Cardiac muscle cell (in vitro differentiated cells and primary cell): ENCODE results near the gene LPIN1. TPM values are rescaled to one million over a fixed set of nuclear protein-coding genes. Genes with fewer than 3 reads are reported as not detected.

Source experiments
- DNase-seq, 2 donors: peaks; one replicate each; pipeline versions ENCODE4 v3.0.0 to v3.0.0-alpha.2; 2010 to 2017; ENCODE audit warnings: low read depth in 1 of 2, low spot score in 1 of 2
- H3K27ac ChIP-seq: fragments of 200-600 bp; sonication (generic); 2 replicates; pipeline ENCODE4 v1.5.1; 2016
- H3K27me3 ChIP-seq: fragments of 200-600 bp; sonication (generic); 2 replicates; pipeline ENCODE4 v1.6.0; 2016; ENCODE audit warnings: control low read depth
- H3K36me3 ChIP-seq: fragments of 200-600 bp; sonication (generic); 2 replicates; pipeline ENCODE4 v1.5.1; 2016; ENCODE audit warnings: control low read depth
- H3K4me1 ChIP-seq: fragments of 200-600 bp; sonication (generic); 2 replicates; pipeline ENCODE4 v1.8.1; 2017; ENCODE audit warnings: low read depth, mild to moderate bottlenecking, mixed run types
- H3K4me3 ChIP-seq: fragments of 200-600 bp; sonication (generic); 2 replicates; pipeline ENCODE4 v1.5.1; 2016; ENCODE audit warnings: mild to moderate bottlenecking
- H3K9me3 ChIP-seq: fragments of 200-600 bp; sonication (generic); 2 replicates; pipeline ENCODE4 v1.5.1; 2017; ENCODE audit warnings: low read depth, mild to moderate bottlenecking, control low read depth
- CTCF ChIP-seq: IDR thresholded peaks from 2 replicates; pipeline ENCODE4 v1.5.1; 2012; ENCODE audit warnings: low read depth, mild to moderate bottlenecking, low read length
- polyA plus RNA-seq: library from polyadenylated mRNA; unstranded; fragments of >200 nt; fragmentation: Nextera tagmentation; extraction: Ambion mirVana; gene quantifications from 2 replicates; pipeline ENCODE4 v1.2.1, GENCODE V29; 2016
- total RNA-seq: library from RNA; depleted of rRNA; stranded (reverse); fragments of >200 nt; gene quantifications from 2 replicates; pipeline ENCODE4 v1.2.3, GENCODE V29; 2016

The LPIN1 gene
- total and polyA plus RNA-seq, 2 experiments from 2014 or later = 47.0 to 58.3 TPM

GRCh38 chr2:11786592-11786991, 40.2 kb downstream of the LPIN1 start:
- TF ChIP-seq CTCF = no peak
- DNase-seq = no peak
- H3K9me3 ChIP-seq = no peaks in the 10 kb centered on the region
- peaks cover 64% of the 10 kb centered on the region for H3K36me3 ChIP-seq
- no peak overlapping the region for H3K27ac ChIP-seq
- H3K27me3 ChIP-seq = no peaks in the 10 kb centered on the region
- no peaks in the 10 kb centered on the region for H3K4me1 ChIP-seq
- no peak overlapping the region for H3K4me3 ChIP-seq

GRCh38 chr2:11787991-11788390, 41.6 kb downstream of the LPIN1 start:
- H3K4me1 ChIP-seq = no peaks in the 10 kb centered on the region
- no peak for TF ChIP-seq CTCF
- no peak overlapping the region for H3K27ac ChIP-seq
- H3K4me3 ChIP-seq = no peak overlapping the region
- no peaks in the 10 kb centered on the region for H3K27me3 ChIP-seq
- peaks cover 57% of the 10 kb centered on the region for H3K36me3 ChIP-seq
- H3K9me3 ChIP-seq = no peaks in the 10 kb centered on the region
- DNase-seq = no peak

- no peak for DNase-seq
- Histone ChIP-seq H3K4me3 (no peak overlapping the region), H3K27ac (no peak overlapping the region), H3K9me3 (no peaks in the 10 kb centered on the region), H3K36me3 (peaks cover 57% of the 10 kb centered on the region), H3K4me1 (no peaks in the 10 kb centered on the region), H3K27me3 (no peaks in the 10 kb centered on the region)
- no peak for TF ChIP-seq CTCF
Observed at GRCh38 chr2:11788461-11789124, 42.2 kb downstream of the LPIN1 start.

GRCh38 chr2:11789243-11789642, 42.8 kb downstream of the LPIN1 start:
- Histone ChIP-seq H3K27me3 (no peaks in the 10 kb centered on the region), H3K4me1 (no peaks in the 10 kb centered on the region), H3K36me3 (peaks cover 60% of the 10 kb centered on the region), H3K9me3 (no peaks in the 10 kb centered on the region), H3K27ac (no peak overlapping the region), H3K4me3 (no peak overlapping the region)
- TF ChIP-seq CTCF = no peak
- no peak for DNase-seq

- Histone ChIP-seq H3K4me3 (no peak overlapping the region), H3K36me3 (peaks cover 65% of the 10 kb centered on the region), H3K27me3 (no peaks in the 10 kb centered on the region), H3K9me3 (no peaks in the 10 kb centered on the region), H3K27ac (no peak overlapping the region), H3K4me1 (no peaks in the 10 kb centered on the region)
- no peak for DNase-seq
- no peak for TF ChIP-seq CTCF
Observed at GRCh38 chr2:11790228-11790627, 43.8 kb downstream of the LPIN1 start.
